GM12872 (cell line): ENCODE results near the gene OR6C68.

Source experiments
- TF ChIP-seq, protein P1 (sequence below): IDR thresholded peaks from 3 replicates; pipeline ENCODE4 v1.5.1; 2011; ENCODE audit warnings: low read depth, mild to moderate bottlenecking, low read length, moderate library complexity; ENCODE audit not compliant: insufficient read depth

OR6C68 gene

DNA sequence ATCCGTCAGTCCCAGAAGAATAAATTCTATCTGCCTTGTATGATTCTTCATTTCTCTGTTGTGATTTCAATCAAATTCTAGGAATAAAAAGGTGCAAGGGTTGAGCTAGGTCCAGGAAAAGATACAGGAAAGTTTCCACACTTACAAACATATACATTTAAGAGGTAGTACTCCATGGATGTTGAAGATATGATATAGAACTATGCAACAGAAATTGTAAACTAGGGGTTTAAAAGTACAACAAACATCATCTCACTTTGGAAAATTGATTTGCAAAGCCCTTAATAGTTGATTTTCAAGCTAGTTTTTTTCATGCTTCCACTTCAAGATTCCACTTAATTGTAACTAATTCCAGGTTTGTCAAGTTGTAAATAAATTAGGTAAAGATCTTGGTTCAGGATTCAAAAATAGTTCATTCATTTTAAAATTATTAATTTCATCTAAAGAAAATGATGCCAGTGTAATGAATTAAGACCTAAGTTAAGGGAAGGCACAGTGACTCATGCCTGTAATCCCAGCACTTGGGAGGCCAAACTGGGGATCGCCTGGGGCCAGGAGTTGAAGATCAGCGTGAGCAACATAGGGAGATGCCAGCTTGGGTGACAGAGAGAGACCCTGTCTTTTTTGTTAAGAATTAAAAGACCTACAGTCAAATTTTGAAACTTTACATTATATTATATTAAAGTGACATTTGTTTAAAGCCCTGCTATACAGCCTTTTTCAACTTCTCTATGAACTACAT lies 21.9 kb upstream of the OR6C68 start, which contains the start of gene OR6C70:
TSS of gene OR6C70 (minus strand) at position 51 of the 742 bp plus-strand sequence. CDS start at position 51, 0 bp downstream.
- TF ChIP-seq, protein P1, sequence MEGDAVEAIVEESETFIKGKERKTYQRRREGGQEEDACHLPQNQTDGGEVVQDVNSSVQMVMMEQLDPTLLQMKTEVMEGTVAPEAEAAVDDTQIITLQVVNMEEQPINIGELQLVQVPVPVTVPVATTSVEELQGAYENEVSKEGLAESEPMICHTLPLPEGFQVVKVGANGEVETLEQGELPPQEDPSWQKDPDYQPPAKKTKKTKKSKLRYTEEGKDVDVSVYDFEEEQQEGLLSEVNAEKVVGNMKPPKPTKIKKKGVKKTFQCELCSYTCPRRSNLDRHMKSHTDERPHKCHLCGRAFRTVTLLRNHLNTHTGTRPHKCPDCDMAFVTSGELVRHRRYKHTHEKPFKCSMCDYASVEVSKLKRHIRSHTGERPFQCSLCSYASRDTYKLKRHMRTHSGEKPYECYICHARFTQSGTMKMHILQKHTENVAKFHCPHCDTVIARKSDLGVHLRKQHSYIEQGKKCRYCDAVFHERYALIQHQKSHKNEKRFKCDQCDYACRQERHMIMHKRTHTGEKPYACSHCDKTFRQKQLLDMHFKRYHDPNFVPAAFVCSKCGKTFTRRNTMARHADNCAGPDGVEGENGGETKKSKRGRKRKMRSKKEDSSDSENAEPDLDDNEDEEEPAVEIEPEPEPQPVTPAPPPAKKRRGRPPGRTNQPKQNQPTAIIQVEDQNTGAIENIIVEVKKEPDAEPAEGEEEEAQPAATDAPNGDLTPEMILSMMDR: no peak

DNA sequence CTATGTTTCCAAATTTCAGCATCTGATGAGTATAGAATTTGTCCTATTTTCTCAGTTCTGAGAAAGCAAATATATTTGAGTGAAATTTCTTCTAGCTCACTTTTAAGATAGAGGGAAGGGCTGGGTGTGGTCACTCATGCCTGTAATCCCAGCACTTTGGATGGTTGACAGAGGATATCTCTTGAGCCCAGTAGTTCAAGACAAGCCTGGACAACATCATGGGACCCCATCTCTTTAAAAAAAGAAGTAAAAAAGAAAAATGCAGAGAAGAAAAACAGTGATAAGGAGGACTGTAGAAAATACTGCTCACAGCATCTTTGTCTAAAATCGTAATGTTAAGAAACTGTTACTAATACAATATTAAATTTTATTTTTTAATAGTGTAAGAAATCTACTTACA lies 19.9 kb upstream of the OR6C68 start:
- TF ChIP-seq, protein P1: no peak

DNA sequence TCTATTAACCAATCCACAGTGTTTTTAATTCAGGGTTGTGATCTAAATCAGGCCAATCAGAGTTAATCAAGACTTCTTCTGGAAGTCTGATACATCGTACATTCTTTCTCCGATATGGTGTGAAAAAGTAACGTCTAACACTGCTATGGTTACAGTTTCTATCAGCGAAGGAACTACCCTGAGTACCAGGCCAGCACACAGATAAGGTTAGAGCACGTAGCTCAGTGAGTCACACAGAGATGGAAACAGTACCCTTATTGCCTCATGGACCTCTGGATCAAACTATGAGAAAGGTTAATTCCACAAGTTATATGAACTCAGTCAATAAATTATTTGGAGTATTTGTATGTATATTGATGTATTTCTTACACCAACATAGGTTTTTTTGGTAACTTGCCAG lies 3.3 kb downstream of the OR6C68 start:
- TF ChIP-seq, protein P1: no peak

DNA sequence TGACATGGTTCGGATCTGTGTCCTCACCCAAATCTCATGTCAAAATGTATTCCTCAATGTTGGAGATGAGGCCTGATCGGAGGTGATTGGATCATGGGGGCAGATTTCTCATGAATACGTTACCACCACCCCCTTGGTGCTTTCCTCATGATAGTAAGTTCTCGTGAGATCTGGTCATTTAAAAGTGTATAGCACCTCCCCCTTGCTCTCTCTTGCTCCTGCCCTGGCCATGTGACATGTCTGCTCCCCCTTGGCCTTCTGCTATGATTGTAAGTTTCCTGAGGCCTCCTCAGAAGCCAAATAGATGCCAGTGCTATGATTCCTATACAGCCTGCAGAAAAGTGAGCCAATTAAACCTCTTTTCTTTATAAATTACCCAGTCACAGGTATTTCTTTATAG lies 7.1 kb downstream of the OR6C68 start:
- TF ChIP-seq, protein P1: no peak

DNA sequence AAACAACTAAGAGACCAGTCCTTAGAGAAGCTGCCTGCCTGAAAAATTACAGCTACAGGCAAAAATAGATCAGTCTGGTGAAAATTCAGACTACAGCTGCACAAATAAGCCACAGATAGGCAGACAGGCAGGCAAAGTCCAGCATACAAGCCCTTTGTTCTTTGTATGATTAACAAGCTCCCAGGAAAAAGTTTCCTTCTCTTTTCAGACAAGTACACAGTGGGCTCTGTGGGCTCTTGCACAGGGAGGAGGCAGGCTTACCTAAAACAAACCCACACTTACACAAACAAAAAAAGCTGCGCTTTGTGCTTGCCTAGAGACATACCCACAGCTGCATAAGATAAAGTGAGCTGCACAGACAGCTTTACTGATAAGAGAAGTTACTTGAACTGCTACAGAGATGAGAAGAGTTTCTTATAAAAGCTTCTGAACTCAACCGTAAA lies 7.7 kb downstream of the OR6C68 start:
- TF ChIP-seq, protein P1: no peak

DNA sequence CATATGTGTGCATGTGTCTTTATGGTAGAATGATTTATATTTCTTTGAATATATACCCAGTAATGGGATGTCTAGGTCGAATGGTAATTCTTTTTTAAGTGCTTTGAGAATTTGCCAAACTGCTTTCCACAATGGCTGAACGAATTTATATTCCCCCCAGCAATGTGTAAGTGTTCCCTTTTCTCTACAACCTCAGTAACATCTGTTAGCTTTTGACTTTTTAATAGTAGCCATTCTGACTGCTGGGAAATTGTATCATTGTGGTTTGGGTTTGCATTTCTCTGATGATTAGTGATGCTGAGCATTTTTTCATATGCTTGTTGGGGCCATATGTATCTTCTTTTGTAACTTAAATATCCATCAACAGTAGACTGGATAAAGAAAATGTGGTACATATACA lies 9.4 kb downstream of the OR6C68 start:
- TF ChIP-seq, protein P1: no peak

DNA sequence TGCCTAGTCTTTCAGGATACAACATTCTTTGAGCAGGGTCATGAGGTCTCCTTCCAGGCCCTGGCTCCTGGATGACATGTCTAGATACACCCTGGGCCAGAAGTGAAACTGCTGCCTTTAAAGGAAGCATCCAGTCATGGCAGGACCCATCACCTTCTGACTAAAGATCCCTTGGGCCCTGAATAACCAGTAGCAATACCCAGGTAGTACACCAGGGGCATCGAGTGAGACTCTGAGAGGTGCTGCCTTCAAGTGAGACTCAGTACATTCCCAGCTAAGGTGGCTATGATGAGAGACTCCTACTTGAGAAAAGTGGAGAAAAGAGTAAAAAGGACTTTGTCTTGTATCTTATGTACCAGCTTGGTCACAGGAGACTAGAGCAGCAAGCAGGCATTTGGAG lies 23.5 kb downstream of the OR6C68 start:
- TF ChIP-seq, protein P1: peak; percentile 38; the same call in 1 of the 3 replicates
